ENCODE data around the gene SEPTIN2. TPM values are rescaled to one million over a fixed set of nuclear protein-coding genes. Genes with fewer than 3 reads are reported as not detected.

SEPTIN2 gene
- total and polyA plus RNA-seq, 2 donors (not counting 3 experiments of a cell fraction or from before 2014, with no cell fraction given), result 427 to 512 TPM

DNA sequence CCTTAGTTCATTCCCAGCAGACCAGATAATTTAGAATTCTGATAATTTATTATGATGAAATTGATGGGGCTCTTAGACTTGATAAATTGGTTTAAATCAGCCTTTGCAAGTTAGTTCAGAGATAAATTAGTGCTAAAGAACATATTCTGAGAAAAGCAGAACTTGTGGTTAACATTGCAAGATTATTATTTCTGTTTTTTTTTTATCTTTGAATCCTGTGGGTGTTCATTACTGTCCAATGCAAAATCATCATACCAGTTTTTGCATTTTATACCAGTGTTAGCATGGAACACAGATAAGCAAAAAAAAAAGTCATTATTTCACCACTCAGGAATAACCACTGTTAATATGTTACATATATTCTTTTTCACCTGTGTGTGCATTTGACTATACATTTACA is 9.1 kb downstream of the SEPTIN2 start:
- Histone ChIP-seq H4K20me1 (replicated peaks; ENCODE audit: control insufficient read depth, extremely low read depth, insufficient read depth, low read length) (peaks cover 11% of the 10 kb centered on the region), H3K27me3 (ENCODE audit: control insufficient read depth in 2 of 2, insufficient read depth in 2 of 2, low read length in 2 of 2) (no peaks in the 10 kb centered on the region), H3K36me3 (ENCODE audit: control insufficient read depth in 2 of 2, extremely low read depth in 1 of 2, insufficient read depth in 2 of 2, low read length in 2 of 2) (peaks cover 19% of the 10 kb centered on the region in 2 experiments), H3K79me2 (ENCODE audit: control insufficient read depth, insufficient read depth, low read length) (peaks cover 80% of the 10 kb centered on the region), H3K27ac (ENCODE audit: insufficient read depth, low read depth, low read length) (no peak overlapping the region), H3K4me1 (ENCODE audit: control insufficient read depth, extremely low read depth, insufficient read depth, low read length) (peaks cover 29% of the 10 kb centered on the region), H3K9ac (replicated peaks; ENCODE audit: extremely low read depth, insufficient read depth, low read length) (no peak overlapping the region), H2AFZ (ENCODE audit: low read depth, low read length) (no peak overlapping the region), H3K4me3 (replicated peaks in 1 of 3; ENCODE audit: insufficient read depth in 1 of 3, low read depth in 1 of 3, low read length in 3 of 3) (no peak overlapping the region), H3K9me1 (replicated peaks; ENCODE audit: control insufficient read depth, extremely low read depth, insufficient read depth, low read length) (no peaks in the 10 kb centered on the region), H3K4me2 (ENCODE audit: insufficient read depth, low read length) (no peak overlapping the region), H3K9me3 (replicated peaks; ENCODE audit: control insufficient read depth, insufficient read depth, low read length) (no peaks in the 10 kb centered on the region)
- TF ChIP-seq FOS (IDR thresholded peaks at IDR 0.05; ENCODE audit: borderline replicate concordance, insufficient read depth, low read length) (no peak), JUN (IDR thresholded peaks at IDR 0.05; ENCODE audit: borderline replicate concordance, insufficient read depth, insufficient read length, low read depth) (no peak)
- TF ChIP-seq, protein P1, sequence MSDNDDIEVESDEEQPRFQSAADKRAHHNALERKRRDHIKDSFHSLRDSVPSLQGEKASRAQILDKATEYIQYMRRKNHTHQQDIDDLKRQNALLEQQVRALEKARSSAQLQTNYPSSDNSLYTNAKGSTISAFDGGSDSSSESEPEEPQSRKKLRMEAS (IDR thresholded peaks at IDR 0.05; ENCODE audit: insufficient read depth, insufficient read length), result no peak
- TF ChIP-seq, protein P2, sequence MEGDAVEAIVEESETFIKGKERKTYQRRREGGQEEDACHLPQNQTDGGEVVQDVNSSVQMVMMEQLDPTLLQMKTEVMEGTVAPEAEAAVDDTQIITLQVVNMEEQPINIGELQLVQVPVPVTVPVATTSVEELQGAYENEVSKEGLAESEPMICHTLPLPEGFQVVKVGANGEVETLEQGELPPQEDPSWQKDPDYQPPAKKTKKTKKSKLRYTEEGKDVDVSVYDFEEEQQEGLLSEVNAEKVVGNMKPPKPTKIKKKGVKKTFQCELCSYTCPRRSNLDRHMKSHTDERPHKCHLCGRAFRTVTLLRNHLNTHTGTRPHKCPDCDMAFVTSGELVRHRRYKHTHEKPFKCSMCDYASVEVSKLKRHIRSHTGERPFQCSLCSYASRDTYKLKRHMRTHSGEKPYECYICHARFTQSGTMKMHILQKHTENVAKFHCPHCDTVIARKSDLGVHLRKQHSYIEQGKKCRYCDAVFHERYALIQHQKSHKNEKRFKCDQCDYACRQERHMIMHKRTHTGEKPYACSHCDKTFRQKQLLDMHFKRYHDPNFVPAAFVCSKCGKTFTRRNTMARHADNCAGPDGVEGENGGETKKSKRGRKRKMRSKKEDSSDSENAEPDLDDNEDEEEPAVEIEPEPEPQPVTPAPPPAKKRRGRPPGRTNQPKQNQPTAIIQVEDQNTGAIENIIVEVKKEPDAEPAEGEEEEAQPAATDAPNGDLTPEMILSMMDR (IDR thresholded peaks at IDR 0.05; ENCODE audit: extremely low read depth in 1 of 2, insufficient read depth in 1 of 2, low read depth in 1 of 2, low read length in 2 of 2), result no peak
- BruUV-seq (replicated peaks), result no TSS peak
- no peak for FAIRE-seq
- ChIA-PET CTCF (no interaction called here), POLR2A (no interaction called here)
- intact Hi-C loops (cut with micrococcal nuclease), result no loop called here
- DNase-seq (ENCODE audit: low read depth, low spot score), result no peak
- dilution Hi-C loops (cut with MboI; ENCODE audit: extremely low pct_ligation_motif_present, low sequenced_read_pairs), result no loop called here

DNA sequence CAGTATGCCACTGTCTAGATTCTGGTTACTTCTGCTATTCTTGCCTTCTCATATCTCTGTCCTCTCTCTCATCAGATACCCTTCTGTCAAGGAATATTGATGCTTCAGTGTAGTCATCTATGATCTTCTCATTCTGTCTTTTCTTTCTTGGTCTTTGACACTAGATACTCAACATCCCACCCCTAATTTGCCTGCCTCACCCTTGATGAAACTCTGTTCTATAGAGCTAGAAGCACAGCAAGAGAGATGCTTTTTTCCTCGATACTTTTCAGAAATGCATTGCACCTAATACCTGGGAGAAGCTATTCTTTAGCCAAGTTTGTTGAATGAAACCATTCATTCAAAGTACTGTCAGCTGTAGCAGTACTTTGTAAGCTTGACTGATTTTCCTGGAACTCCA is 9.5 kb downstream of the SEPTIN2 start:
- no peak overlapping the region for H3K9ac ChIP-seq (replicated peaks; ENCODE audit: extremely low read depth, insufficient read depth, low read length)
- H3K79me2 ChIP-seq (ENCODE audit: control insufficient read depth, insufficient read depth, low read length), result peaks cover 79% of the 10 kb centered on the region
- ChIA-PET CTCF (no interaction called here), POLR2A (no interaction called here)
- TF ChIP-seq GATA2 (IDR thresholded peaks at IDR 0.05; ENCODE audit: insufficient read depth, insufficient read length, low read depth, low read length), result no peak
- TF ChIP-seq, protein P1 (IDR thresholded peaks at IDR 0.05; ENCODE audit: insufficient read depth, insufficient read length), result no peak
- no peak for TF ChIP-seq JUN (IDR thresholded peaks at IDR 0.05; ENCODE audit: borderline replicate concordance, insufficient read depth, insufficient read length, low read depth)
- TF ChIP-seq FOS (IDR thresholded peaks at IDR 0.05; ENCODE audit: borderline replicate concordance, insufficient read depth, low read length), result no peak
- no peak for TF ChIP-seq EZH2 (IDR thresholded peaks at IDR 0.05; ENCODE audit: borderline replicate concordance, low read depth, low read length, severe bottlenecking)
- TF ChIP-seq, protein P2 (IDR thresholded peaks at IDR 0.05; ENCODE audit: extremely low read depth in 1 of 2, insufficient read depth in 1 of 2, low read depth in 1 of 2, low read length in 2 of 2), result no peak
- no peak for TF ChIP-seq POLR2AphosphoS5 (IDR thresholded peaks at IDR 0.05; ENCODE audit: insufficient read depth, low read depth, low read length)
- no peak for TF ChIP-seq POLR2A (IDR thresholded peaks at IDR 0.05; ENCODE audit: low read depth, low read length)
- no peak for TF ChIP-seq MYC (IDR thresholded peaks at IDR 0.05; ENCODE audit: low read depth, low read length)
- H3K9me3 ChIP-seq (replicated peaks; ENCODE audit: control insufficient read depth, insufficient read depth, low read length), result no peaks in the 10 kb centered on the region
- intact Hi-C loops (cut with micrococcal nuclease) (no loop called here), dilution Hi-C loops (cut with MboI; ENCODE audit: extremely low pct_ligation_motif_present, low sequenced_read_pairs) (no loop called here)
- FAIRE-seq (no peak), DNase-seq (ENCODE audit: low read depth, low spot score) (no peak)
- H3K9me1 ChIP-seq (replicated peaks; ENCODE audit: control insufficient read depth, extremely low read depth, insufficient read depth, low read length), result no peaks in the 10 kb centered on the region
- H3K4me1 ChIP-seq (ENCODE audit: control insufficient read depth, extremely low read depth, insufficient read depth, low read length), result peaks cover 25% of the 10 kb centered on the region
- no peak overlapping the region for H3K27ac ChIP-seq (ENCODE audit: insufficient read depth, low read depth, low read length)
- peaks cover 19% of the 10 kb centered on the region in 2 experiments for H3K36me3 ChIP-seq (ENCODE audit: control insufficient read depth in 2 of 2, extremely low read depth in 1 of 2, insufficient read depth in 2 of 2, low read length in 2 of 2)
- no peak overlapping the region for H2AFZ ChIP-seq (ENCODE audit: low read depth, low read length)
- peaks cover 11% of the 10 kb centered on the region for H4K20me1 ChIP-seq (replicated peaks; ENCODE audit: control insufficient read depth, extremely low read depth, insufficient read depth, low read length)
- no peak overlapping the region for H3K4me2 ChIP-seq (ENCODE audit: insufficient read depth, low read length)
- H3K27me3 ChIP-seq (ENCODE audit: control insufficient read depth in 2 of 2, insufficient read depth in 2 of 2, low read length in 2 of 2), result no peaks in the 10 kb centered on the region
- H3K4me3 ChIP-seq (replicated peaks in 1 of 3; ENCODE audit: insufficient read depth in 1 of 3, low read depth in 1 of 3, low read length in 3 of 3), result no peak overlapping the region
- BruUV-seq (replicated peaks), result no TSS peak
